ENCODE data around the gene NHSL2.

The NHSL2 gene

GRCh38 chrX:72180539-72180938 lies 269.9 kb downstream of the NHSL2 start:
- H3K27ac ChIP-seq (ENCODE audit: low read depth in 2 of 2, low read length in 2 of 2) = peak overlapping the region; percentile 74 to 80
- H3K36me3 ChIP-seq (ENCODE audit: control insufficient read depth in 2 of 2, insufficient read depth in 2 of 2, low read length in 2 of 2) = no peaks in the 10 kb centered on the region
- H3K27me3 ChIP-seq (ENCODE audit: control insufficient read depth in 2 of 2, insufficient read depth in 2 of 2, low read length in 2 of 2) = peaks cover 0 to 5% of the 10 kb centered on the region in 2 donors
- H3K9me3 ChIP-seq (ENCODE audit: control insufficient read depth in 2 of 2, low read length in 2 of 2) = no peaks in the 10 kb centered on the region
- peaks cover 5 to 6% of the 10 kb centered on the region in 2 donors for H3K4me1 ChIP-seq (ENCODE audit: control insufficient read depth in 2 of 2, insufficient read depth in 2 of 2, low read length in 2 of 2)
- H3K4me3 ChIP-seq (ENCODE audit: low read length in 2 of 2) = peak overlapping the region; percentile 78 to 92
- peak overlapping the region in 1 of 2 donors; percentile 66 for H3K9ac ChIP-seq (ENCODE audit: low read depth in 1 of 2, low read length in 2 of 2)

- Histone ChIP-seq H3K9me3 (ENCODE audit: control insufficient read depth in 2 of 2, low read length in 2 of 2) (no peaks in the 10 kb centered on the region), H3K4me1 (ENCODE audit: control insufficient read depth in 2 of 2, insufficient read depth in 2 of 2, low read length in 2 of 2) (peaks cover 5 to 6% of the 10 kb centered on the region in 2 donors), H3K27ac (ENCODE audit: low read depth in 2 of 2, low read length in 2 of 2) (peak within 1 kb of the TSS; percentile 74 to 80), H3K9ac (ENCODE audit: low read depth in 1 of 2, low read length in 2 of 2) (peak within 1 kb of the TSS; percentile 59 to 77), H3K27me3 (ENCODE audit: control insufficient read depth in 2 of 2, insufficient read depth in 2 of 2, low read length in 2 of 2) (peaks cover 0 to 5% of the 10 kb centered on the region in 2 donors), H3K36me3 (ENCODE audit: control insufficient read depth in 2 of 2, insufficient read depth in 2 of 2, low read length in 2 of 2) (no peaks in the 10 kb centered on the region), H3K4me3 (ENCODE audit: low read length in 2 of 2) (peak within 1 kb of the TSS; percentile 78 to 92)
Measured at GRCh38 chrX:72181178-72182125, 270.8 kb downstream of the NHSL2 start, which contains the start of gene PIN4. TSS of gene PIN4 (plus strand) at chrX:72181757. CDS start at chrX:72181786, 29 bp downstream.

- Histone ChIP-seq H3K27me3 (ENCODE audit: control insufficient read depth in 2 of 2, insufficient read depth in 2 of 2, low read length in 2 of 2) (peaks cover 0 to 5% of the 10 kb centered on the region in 2 donors), H3K9me3 (ENCODE audit: control insufficient read depth in 2 of 2, low read length in 2 of 2) (no peaks in the 10 kb centered on the region), H3K9ac (ENCODE audit: low read depth in 1 of 2, low read length in 2 of 2) (no peak overlapping the region), H3K4me1 (ENCODE audit: control insufficient read depth in 2 of 2, insufficient read depth in 2 of 2, low read length in 2 of 2) (peaks cover 5 to 6% of the 10 kb centered on the region in 2 donors), H3K27ac (ENCODE audit: low read depth in 2 of 2, low read length in 2 of 2) (no peak overlapping the region), H3K36me3 (ENCODE audit: control insufficient read depth in 2 of 2, insufficient read depth in 2 of 2, low read length in 2 of 2) (peaks cover 0 to 9% of the 10 kb centered on the region in 2 donors), H3K4me3 (ENCODE audit: low read length in 2 of 2) (peak overlapping the region in 1 of 2 donors; percentile 92)
Measured at GRCh38 chrX:72182924-72183323, 272.3 kb downstream of the NHSL2 start.

GRCh38 chrX:72201836-72202536 lies 291.3 kb downstream of the NHSL2 start:
- Histone ChIP-seq H3K9me3 (ENCODE audit: control insufficient read depth in 2 of 2, low read length in 2 of 2) (no peaks in the 10 kb centered on the region), H3K36me3 (ENCODE audit: control insufficient read depth in 2 of 2, insufficient read depth in 2 of 2, low read length in 2 of 2) (peaks cover 0 to 37% of the 10 kb centered on the region in 2 donors), H3K9ac (ENCODE audit: low read depth in 1 of 2, low read length in 2 of 2) (no peak overlapping the region), H3K4me1 (ENCODE audit: control insufficient read depth in 2 of 2, insufficient read depth in 2 of 2, low read length in 2 of 2) (no peaks in the 10 kb centered on the region), H3K27me3 (ENCODE audit: control insufficient read depth in 2 of 2, insufficient read depth in 2 of 2, low read length in 2 of 2) (no peaks in the 10 kb centered on the region), H3K27ac (ENCODE audit: low read depth in 2 of 2, low read length in 2 of 2) (no peak overlapping the region), H3K4me3 (ENCODE audit: low read length in 2 of 2) (no peak overlapping the region)
